ENCODE data around the gene CCDC167. TPM values are rescaled to one million over a fixed set of nuclear protein-coding genes. Genes with fewer than 3 reads are reported as not detected.
A peak's percentile ranks its signal among the peaks of the same experiment; 100 is the strongest.

Gene CCDC167
- total RNA-seq, 2 experiments from 2014 or later: 60.4 to 65.2 TPM

- no peak for DNase-seq
- Mint-ChIP-seq H3K27ac (no peak overlapping the region), H3K4me3 (no peak overlapping the region), H3K4me1 (ENCODE audit: low read depth) (peaks cover 70% of the 10 kb centered on the region), H3K27me3 (no peaks in the 10 kb centered on the region), H3K36me3 (peaks cover 45% of the 10 kb centered on the region), H3K9me3 (no peaks in the 10 kb centered on the region)
- CTCF ChIA-PET: interaction anchor here (2.1 kb wide), 1 partner anchor 13 kb away, joined by 4 read pairs; no protein-coding TSS in a partner anchor
- POLR2A ChIA-PET: interaction anchor here (0.6 kb wide), 1 partner anchor 844 kb away, joined by 4 read pairs; no protein-coding TSS in a partner anchor
- intact Hi-C loops (cut with micrococcal nuclease): loop anchor here (10.0 kb wide), 1 partner anchor 54 kb away; no protein-coding TSS in a partner anchor
Observed at GRCh38 chr6:37438930-37439329, 60.8 kb downstream of the CCDC167 start.

- Mint-ChIP-seq H3K4me1 (ENCODE audit: low read depth) (peaks cover 55% of the 10 kb centered on the region), H3K27ac (peak overlapping the region; percentile 40), H3K27me3 (no peaks in the 10 kb centered on the region)
Observed at GRCh38 chr6:37435816-37436215, 63.9 kb downstream of the CCDC167 start.

DNA sequence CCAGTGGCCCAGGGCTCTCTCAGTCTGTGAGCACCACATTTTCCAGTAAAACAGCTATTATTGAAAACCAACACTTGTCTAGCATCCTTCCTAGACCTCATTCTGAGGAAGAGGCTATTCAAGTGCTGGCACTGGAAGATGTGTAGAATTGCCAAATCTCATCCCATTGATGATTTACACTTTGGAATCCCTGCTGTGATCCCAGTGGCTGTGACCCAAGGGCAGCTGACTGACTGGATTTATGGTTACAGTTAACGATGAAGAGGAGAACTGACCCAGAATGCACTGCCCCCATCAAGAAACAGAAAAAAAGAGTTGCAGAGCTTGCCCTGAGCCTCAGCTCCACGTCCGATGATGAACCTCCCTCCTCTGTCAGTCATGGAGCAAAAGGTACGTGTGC is 64.3 kb downstream of the CCDC167 start:
- peaks cover 55% of the 10 kb centered on the region for H3K4me1 Mint-ChIP-seq (ENCODE audit: low read depth)
- peaks cover 38% of the 10 kb centered on the region for H3K36me3 Mint-ChIP-seq
- ChIA-PET POLR2A (no interaction called here), CTCF (interaction anchor here (1.3 to 3.3 kb wide), 2 partner anchors 54 to 130 kb away, joined by 3 to 14 read pairs; no protein-coding TSS in a partner anchor)
- H3K4me3 Mint-ChIP-seq: no peak overlapping the region
- no peaks in the 10 kb centered on the region for H3K9me3 Mint-ChIP-seq
- H3K27ac Mint-ChIP-seq: peak overlapping the region; percentile 40
- intact Hi-C loops (cut with micrococcal nuclease): loop anchor here (10.0 kb wide), 1 partner anchor 51 kb away; no protein-coding TSS in a partner anchor
- no peaks in the 10 kb centered on the region for H3K27me3 Mint-ChIP-seq
- no peak for DNase-seq

More at GRCh38 chr6:37435816-37436215, 63.9 kb downstream of the CCDC167 start:
- POLR2A ChIA-PET: no interaction called here
- Mint-ChIP-seq H3K36me3 (peaks cover 38% of the 10 kb centered on the region), H3K4me3 (no peak overlapping the region), H3K9me3 (no peaks in the 10 kb centered on the region)
- no peak for DNase-seq
- intact Hi-C loops (cut with micrococcal nuclease): loop anchor here (10.0 kb wide), 1 partner anchor 51 kb away; no protein-coding TSS in a partner anchor
- CTCF ChIA-PET: interaction anchor here (1.3 to 3.3 kb wide), 2 partner anchors 54 to 130 kb away, joined by 3 to 14 read pairs; no protein-coding TSS in a partner anchor

DNA sequence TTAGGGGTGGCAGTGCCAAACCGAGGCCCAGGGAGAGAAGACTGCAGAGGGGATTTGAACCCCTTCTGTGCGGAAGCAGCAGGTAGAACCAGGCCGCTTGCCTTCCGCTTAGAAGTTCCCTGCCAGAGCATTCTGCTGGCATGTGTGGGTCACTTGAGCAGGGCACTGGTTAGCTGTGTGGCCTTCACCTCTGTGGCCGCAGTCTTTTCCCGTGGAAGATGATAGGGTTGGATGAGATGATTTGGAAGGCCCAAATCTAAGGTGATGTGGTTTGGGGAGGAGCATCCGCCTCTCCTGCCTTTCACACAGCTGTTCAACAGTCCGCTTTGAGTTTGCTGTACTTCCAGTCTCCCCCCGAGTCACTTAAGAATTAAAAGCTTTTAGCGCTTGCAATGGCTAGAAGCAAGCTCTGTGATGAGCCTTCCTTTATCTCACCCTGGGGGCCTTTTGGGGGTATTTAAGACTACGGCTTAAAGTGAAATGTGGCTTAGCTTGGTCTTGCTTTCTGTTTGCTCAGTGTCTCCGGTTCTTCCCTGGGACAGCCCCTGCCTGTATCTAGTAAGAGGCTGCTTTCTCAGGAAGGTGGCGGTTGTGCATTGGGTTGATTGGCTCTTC is 65.9 kb downstream of the CCDC167 start:
- peaks cover 48% of the 10 kb centered on the region for H3K4me1 Mint-ChIP-seq (ENCODE audit: low read depth)
- CTCF ChIA-PET: interaction anchor here (0.9 to 3.3 kb wide), 9 partner anchors 10 to 383 kb away, joined by 3 to 14 read pairs (median 4); partner anchors contain the start of gene MDGA1
- peak overlapping the region; percentile 98 for H3K27ac Mint-ChIP-seq
- H3K9me3 Mint-ChIP-seq: no peaks in the 10 kb centered on the region
- no peaks in the 10 kb centered on the region for H3K27me3 Mint-ChIP-seq
- peaks cover 33% of the 10 kb centered on the region for H3K36me3 Mint-ChIP-seq
- peak; percentile 75 for DNase-seq
- H3K4me3 Mint-ChIP-seq: peak overlapping the region; percentile 91
- POLR2A ChIA-PET: interaction anchor here (1.0 to 2.1 kb wide), 15 partner anchors 8 to 264 kb away, joined by 3 to 10 read pairs (median 4); partner anchors contain the start of genes MDGA1 and RNF8
- intact Hi-C loops (cut with micrococcal nuclease): loop anchor here (1.0 to 10.0 kb wide), 6 partner anchors 9 to 1204 kb away; partner anchors contain the start of genes BTBD9, CCDC167 and RNF8

Other genes starting within 250 kb of the CCDC167 start
- gene TBC1D22B, start 242.1 kb downstream of the CCDC167 start, total RNA-seq: 10 to 100 TPM; 14.4 to 15.7 TPM
- gene TMEM217, start 241.7 kb downstream of the CCDC167 start, total RNA-seq: 1 to 10 TPM; 2.2 to 3.3 TPM
- gene RNF8, start 145.9 kb downstream of the CCDC167 start, total RNA-seq: 10 to 100 TPM; 24.3 to 25.6 TPM
- gene CMTR1, start 66.7 kb downstream of the CCDC167 start, total RNA-seq: 10 to 100 TPM; 69.2 to 70.1 TPM
- 1 to 10 TPM; 4.3 TPM for gene MDGA1, start 198.0 kb upstream of the CCDC167 start, total RNA-seq